SK-N-SH (cell line): Measurements from ENCODE around the gene SENP8. TPM values are rescaled to one million over a fixed set of nuclear protein-coding genes. Genes with fewer than 3 reads are reported as not detected.

Experiments
- CTCF ChIA-PET: fragments of 300-600, 350-600 bp; formaldehyde crosslinking; extraction: SDS; loops from one replicate; lab custom pipeline; 2021; lab: Yijun Ruan, JAX
- POLR2A ChIA-PET: fragments of 350-600 bp; sonication (Branson Sonifier 250); formaldehyde crosslinking; extraction: SDS; loops from one replicate; lab custom pipeline; 2020; ENCODE audit warnings: antibody characterized with exemption, inconsistent platforms; lab: Yijun Ruan, JAX
- DNase-seq: peaks from one replicate; pipeline ENCODE4 v3.0.0; 2012
- H2AFZ ChIP-seq: fragments of 200-600 bp; sonication (generic); 2 replicates; pipeline ENCODE4 v1.8.1; 2016; ENCODE audit warnings: antibody characterized with exemption, mild to moderate bottlenecking, low read depth
- H3F3A ChIP-seq: fragments of 200-600 bp; sonication (generic); replicated peaks from 2 replicates; pipeline ENCODE3; 2016; ENCODE audit warnings: antibody characterized with exemption, mild to moderate bottlenecking; ENCODE audit not compliant: insufficient read depth
- H3K27ac ChIP-seq, 2 experiments: fragments of 200-500 bp in 1 of 2; fragments of 200-600 bp in 1 of 2; sonication (Bioruptor generic) in 1 of 2; sonication (generic), shearing (Covaris generic) in 1 of 2; 2 replicates each; pipeline versions ENCODE4 v1.5.1 to v1.6.1; 2014 to 2016; ENCODE audit warnings: low read depth in 2 of 2, inconsistent platforms in 1 of 2, low read length in 1 of 2, mild to moderate bottlenecking in 1 of 2, mixed read lengths in 1 of 2
- H3K27me3 ChIP-seq: fragments of 200-600 bp; sonication (generic), shearing (Covaris generic); 2 replicates; pipeline ENCODE4 v1.6.1; 2016; ENCODE audit warnings: mixed run types; ENCODE audit not compliant: insufficient read depth
- H3K36me3 ChIP-seq, 2 experiments: fragments of 200-500 bp in 1 of 2; fragments of 200-600 bp in 1 of 2; sonication (Bioruptor generic) in 1 of 2; sonication (generic) in 1 of 2; replicated peaks in 1 of 2; 2 replicates each; pipeline versions ENCODE3 to v1.5.1; 2014 to 2016; ENCODE audit warnings: low read length in 1 of 2, mild to moderate bottlenecking in 1 of 2; ENCODE audit not compliant: insufficient read depth in 2 of 2, control insufficient read depth in 1 of 2
- H3K4me1 ChIP-seq, 2 experiments: fragments of 200-500 bp in 1 of 2; fragments of 200-600 bp in 1 of 2; sonication (Bioruptor generic) in 1 of 2; sonication (generic), shearing (Covaris generic) in 1 of 2; 2 replicates each; pipeline versions ENCODE4 v1.5.1 to v1.6.1; 2014 to 2016; ENCODE audit warnings: low read depth in 1 of 2, low read length in 1 of 2, mixed run types in 1 of 2; ENCODE audit not compliant: insufficient read depth in 2 of 2, control insufficient read depth in 1 of 2
- H3K4me2 ChIP-seq: fragments of 200-600 bp; sonication (generic), shearing (Covaris generic); 2 replicates; pipeline ENCODE4 v1.6.1; 2017; ENCODE audit warnings: mixed run types
- H3K4me3 ChIP-seq, 2 experiments: fragments of 200-500 bp in 1 of 2; fragments of 200-600 bp in 1 of 2; sonication (Bioruptor generic) in 1 of 2; sonication (generic), shearing (Covaris generic) in 1 of 2; 2 replicates each; pipeline versions ENCODE4 v1.5.1 to v1.8.1; 2014 to 2016; ENCODE audit warnings: low read depth in 2 of 2, inconsistent platforms in 1 of 2, low read length in 1 of 2, mild to moderate bottlenecking in 1 of 2, mixed read lengths in 1 of 2, moderate library complexity in 1 of 2
- H3K79me2 ChIP-seq: fragments of 200-600 bp; sonication (generic); 2 replicates; pipeline ENCODE4 v1.8.1; 2017; ENCODE audit warnings: mild to moderate bottlenecking; ENCODE audit not compliant: insufficient read depth
- H3K9ac ChIP-seq: fragments of 200-600 bp; sonication (generic); 2 replicates; pipeline ENCODE4 v1.6.1; 2017; ENCODE audit warnings: mixed run types
- H3K9me2 ChIP-seq: fragments of 200-600 bp; sonication (generic); 2 replicates; pipeline ENCODE4 v1.6.1; 2017; ENCODE audit warnings: mixed run types
- H3K9me3 ChIP-seq: fragments of 200-600 bp; sonication (generic); 2 replicates; pipeline ENCODE4 v1.6.1; 2017; ENCODE audit warnings: mixed run types, mild to moderate bottlenecking, moderate library complexity
- H4K20me1 ChIP-seq: fragments of 200-600 bp; sonication (generic); 2 replicates; pipeline ENCODE4 v1.6.1; 2017; ENCODE audit warnings: mild to moderate bottlenecking, mixed run types; ENCODE audit not compliant: insufficient read depth
- CHD2 ChIP-seq: fragments of 150-350 bp; IDR thresholded peaks from 2 replicates; pipeline ENCODE4 v1.6.1; 2018; ENCODE audit warnings: low read length; ENCODE audit not compliant: partially characterized antibody
- EP300 ChIP-seq, 2 experiments: IDR thresholded peaks; 2 replicates each; pipeline versions ENCODE4 v1.4.0 to v1.6.1; 2012; ENCODE audit warnings: borderline replicate concordance in 1 of 2, low read depth in 1 of 2, low read length in 1 of 2
- FOXJ3 ChIP-seq: sonication (generic); formaldehyde crosslinking; IDR thresholded peaks from 2 replicates; pipeline ENCODE4 v1.5.1; 2020; ENCODE audit warnings: mild to moderate bottlenecking, missing genetic modification reagents
- FOXM1 ChIP-seq: IDR thresholded peaks from 2 replicates; pipeline ENCODE4 v1.4.0; 2012; ENCODE audit warnings: low read depth, mild to moderate bottlenecking
- GABPA ChIP-seq: IDR thresholded peaks from 2 replicates; pipeline ENCODE4 v1.4.0; 2012; ENCODE audit warnings: low read depth, mild to moderate bottlenecking
- GATA2 ChIP-seq: sonication (generic); formaldehyde crosslinking; IDR thresholded peaks from 2 replicates; pipeline ENCODE4 v1.5.0; 2020; ENCODE audit warnings: mild to moderate bottlenecking, missing genetic modification reagents
- MAX ChIP-seq: IDR thresholded peaks from 2 replicates; pipeline ENCODE4 v1.4.0; 2012; ENCODE audit warnings: low read depth
- MEF2A ChIP-seq: IDR thresholded peaks from 2 replicates; pipeline ENCODE4 v1.4.0; 2012; ENCODE audit warnings: low read depth, borderline replicate concordance
- NFIC ChIP-seq: IDR thresholded peaks from 2 replicates; pipeline ENCODE4 v1.4.0; 2012; ENCODE audit warnings: borderline replicate concordance
- PBX3 ChIP-seq: IDR thresholded peaks from 2 replicates; pipeline ENCODE4; 2012
- POLR2AphosphoS5 ChIP-seq: IDR thresholded peaks from 2 replicates; pipeline ENCODE4 v1.6.1; 2012; ENCODE audit warnings: low read depth, low read length
- RAD21 ChIP-seq: IDR thresholded peaks from 2 replicates; pipeline ENCODE4 v1.6.1; 2012; ENCODE audit warnings: mild to moderate bottlenecking, low read length
- SIN3A ChIP-seq: IDR thresholded peaks from 2 replicates; pipeline ENCODE4 v1.6.1; 2012; ENCODE audit warnings: low read depth, mild to moderate bottlenecking, low read length, moderate library complexity, borderline replicate concordance
- SMC3 ChIP-seq: IDR thresholded peaks from 2 replicates; pipeline ENCODE4 v1.6.1; 2012; ENCODE audit warnings: low read depth, low read length, improper control_type of control experiment
- TAF1 ChIP-seq: IDR thresholded peaks from 2 replicates; pipeline ENCODE4 v1.6.1; 2012; ENCODE audit warnings: low read depth, mild to moderate bottlenecking, low read length, moderate library complexity, borderline replicate concordance
- TCF12 ChIP-seq: IDR thresholded peaks from 2 replicates; pipeline ENCODE4 v1.4.0; 2012
- TEAD4 ChIP-seq: IDR thresholded peaks from 2 replicates; pipeline ENCODE4 v1.4.0; 2012; ENCODE audit warnings: mild to moderate bottlenecking, borderline replicate concordance; ENCODE audit not compliant: insufficient read depth
- USF2 ChIP-seq: fragments of 150-350 bp; IDR thresholded peaks from 2 replicates; pipeline ENCODE4 v1.6.1; 2017; ENCODE audit warnings: antibody characterized with exemption, low read length, low read depth, borderline replicate concordance
- ZBTB33 ChIP-seq: IDR thresholded peaks from 2 replicates; pipeline ENCODE4 v1.4.0; 2012; ENCODE audit warnings: low read depth, borderline replicate concordance
- WGBS: methylation state at CpG from one replicate; pipeline ENCODE4 v1.1.6; 2017; ENCODE audit warnings: low lambda C conversion rate; 5-methylcytosine and 5-hydroxymethylcytosine counted together
- polyA plus RNA-seq, 3 experiments: library from polyadenylated mRNA; depleted of rRNA; stranded (reverse); fragments of >200 nt; gene quantifications; 2 replicates each; pipeline ENCODE4 v1.2.3, GENCODE V29; 2012

The SENP8 gene
- polyA plus RNA-seq, 1 of the 3 experiments (the other 2 are of a cell fraction): 1.4 TPM

GRCh38 chr15:72146934-72147333 is 28.7 kb downstream of the SENP8 start:
- Histone ChIP-seq H3K27me3 (no peaks in the 10 kb centered on the region), H2AFZ (no peak overlapping the region), H3K9me3 (no peaks in the 10 kb centered on the region), H3F3A (peaks cover 7% of the 10 kb centered on the region), H3K4me1 (no peaks in the 10 kb centered on the region), H3K9ac (no peak overlapping the region), H3K9me2 (no peaks in the 10 kb centered on the region), H4K20me1 (no peaks in the 10 kb centered on the region), H3K4me3 (no peak overlapping the region), H3K4me2 (no peak overlapping the region), H3K36me3 (no peaks in the 10 kb centered on the region), H3K79me2 (no peaks in the 10 kb centered on the region), H3K27ac (no peak overlapping the region)
- TF ChIP-seq FOXM1 (no peak), RAD21 (no peak)
- CTCF ChIA-PET: interaction anchor here (5.6 kb wide), 1 partner anchor 10 kb away, joined by 31 read pairs; no protein-coding TSS in a partner anchor
- POLR2A ChIA-PET: no interaction called here
- DNase-seq: no peak

GRCh38 chr15:72147418-72147817 is 29.2 kb downstream of the SENP8 start:
- H3K36me3 ChIP-seq: no peaks in the 10 kb centered on the region
- no peaks in the 10 kb centered on the region for H3K9me3 ChIP-seq
- no peak overlapping the region for H3K4me3 ChIP-seq
- H4K20me1 ChIP-seq: no peaks in the 10 kb centered on the region
- no peak overlapping the region for H3K9ac ChIP-seq
- H3K4me2 ChIP-seq: no peak overlapping the region
- POLR2A ChIA-PET: no interaction called here
- no peaks in the 10 kb centered on the region for H3K79me2 ChIP-seq
- no peak overlapping the region for H2AFZ ChIP-seq
- no peak for DNase-seq
- no peaks in the 10 kb centered on the region for H3K9me2 ChIP-seq
- CTCF ChIA-PET: interaction anchor here (5.6 kb wide), 1 partner anchor 9 kb away, joined by 31 read pairs; no protein-coding TSS in a partner anchor
- no peak overlapping the region for H3K27ac ChIP-seq
- no peaks in the 10 kb centered on the region for H3K4me1 ChIP-seq
- H3K27me3 ChIP-seq: no peaks in the 10 kb centered on the region
- no peak for TF ChIP-seq TCF12
- TF ChIP-seq SIN3A: no peak
- TF ChIP-seq CHD2: no peak
- TF ChIP-seq PBX3: no peak
- TF ChIP-seq FOXJ3 (CRISPR knock-in tag): no peak
- TF ChIP-seq MAX: no peak
- no peak for TF ChIP-seq RAD21
- TF ChIP-seq ZBTB33: no peak
- no peak for TF ChIP-seq USF2
- no peak for TF ChIP-seq GATA2 (CRISPR knock-in tag)
- TF ChIP-seq GABPA: no peak
- no peak for TF ChIP-seq SMC3
- TF ChIP-seq TEAD4: no peak
- TF ChIP-seq EP300 (IDR thresholded peaks at IDR 0.05; ENCODE audit: borderline replicate concordance in 1 of 2, low read depth in 1 of 2, low read length in 1 of 2): no peak
- TF ChIP-seq POLR2AphosphoS5: no peak
- no peak for TF ChIP-seq TAF1
- no peak for TF ChIP-seq NFIC
- no peak for TF ChIP-seq MEF2A
- no peak for TF ChIP-seq FOXM1
- H3F3A ChIP-seq: peaks cover 3% of the 10 kb centered on the region
- WGBS: 76% methylated on average over 2 of the region's 2 CpGs
